Activated T-cell treated with anti-CD3 and anti-CD28 coated beads, Interleukin-2, amount 50 U/mL, for 24 hours (primary cell): ENCODE data around the gene HNRNPUL1.
"Not testable (repeated sequence)": the region's sequence is repeated elsewhere in the genome, so short reads cannot be mapped to it uniquely, and the experiment has no call there.

Source experiments
- DNase-seq: peaks from one replicate; pipeline ENCODE4 v3.0.0-alpha.2; 2020
- H3K27ac Mint-ChIP-seq: 2 replicates; pipeline ENCODE4 v1.8.0; 2020; ENCODE audit warnings: mild to moderate bottlenecking, mixed read lengths
- H3K27me3 Mint-ChIP-seq: 2 replicates; pipeline ENCODE4 v1.8.0; 2020; ENCODE audit warnings: mixed read lengths
- H3K36me3 Mint-ChIP-seq: 2 replicates; pipeline ENCODE4 v1.8.0; 2020; ENCODE audit warnings: low read depth, mixed read lengths
- H3K4me1 Mint-ChIP-seq: 2 replicates; pipeline ENCODE4 v1.8.0; 2020; ENCODE audit warnings: low read depth, mixed read lengths
- H3K4me3 Mint-ChIP-seq: 2 replicates; pipeline ENCODE4 v1.8.0; 2020; ENCODE audit warnings: mild to moderate bottlenecking, moderate library complexity, mixed read lengths
- H3K9me3 Mint-ChIP-seq: 2 replicates; pipeline ENCODE4 v1.8.0; 2020; ENCODE audit warnings: mixed read lengths

The HNRNPUL1 gene

DNA sequence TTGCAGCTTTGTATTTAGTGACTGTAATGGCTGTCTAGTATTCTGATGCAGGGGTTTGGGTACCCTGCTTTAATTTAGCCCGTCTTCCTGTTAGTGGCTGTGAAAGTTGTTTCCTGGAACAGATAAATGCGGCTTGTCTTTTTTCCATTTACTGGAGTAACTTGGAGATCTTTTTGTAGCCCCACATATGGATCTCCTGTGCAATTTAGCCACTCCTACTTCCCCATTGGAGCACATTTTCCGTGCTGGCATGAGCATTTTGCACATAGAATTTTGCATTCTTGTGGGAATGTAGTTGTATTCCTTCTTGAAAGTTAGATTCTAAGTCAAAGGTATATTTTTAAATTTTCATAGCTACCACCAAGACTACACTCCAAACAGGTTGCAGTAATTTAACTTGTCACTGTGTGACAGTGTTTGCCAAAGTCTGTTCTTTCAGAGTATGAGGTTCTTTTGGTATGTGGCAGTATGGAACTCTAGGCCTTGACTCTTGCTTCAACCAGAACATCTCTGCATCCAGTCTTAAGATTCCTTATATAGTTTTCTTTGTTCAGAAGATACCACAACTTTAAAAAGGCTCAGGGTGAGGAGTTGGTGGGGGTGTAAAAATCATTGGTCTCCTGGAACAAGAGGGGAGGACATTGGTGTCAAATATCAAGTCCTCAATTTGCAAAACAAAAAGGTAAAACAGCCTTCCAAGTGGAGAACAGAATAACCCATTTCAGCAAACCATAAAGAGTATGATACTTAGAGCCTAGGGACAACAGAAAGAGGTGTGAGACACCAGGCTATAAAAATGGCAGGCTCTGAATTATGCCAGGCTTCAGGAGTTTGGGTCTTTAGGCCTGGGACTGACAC lies 24.7 kb downstream of the HNRNPUL1 start:
- Mint-ChIP-seq H3K9me3 (no peaks in the 10 kb centered on the region), H3K36me3 (peaks cover 98% of the 10 kb centered on the region), H3K4me1 (peaks cover 5% of the 10 kb centered on the region), H3K27me3 (no peaks in the 10 kb centered on the region), H3K4me3 (no peak overlapping the region), H3K27ac (peak overlapping the region; percentile 67)
- no peak for DNase-seq

DNA sequence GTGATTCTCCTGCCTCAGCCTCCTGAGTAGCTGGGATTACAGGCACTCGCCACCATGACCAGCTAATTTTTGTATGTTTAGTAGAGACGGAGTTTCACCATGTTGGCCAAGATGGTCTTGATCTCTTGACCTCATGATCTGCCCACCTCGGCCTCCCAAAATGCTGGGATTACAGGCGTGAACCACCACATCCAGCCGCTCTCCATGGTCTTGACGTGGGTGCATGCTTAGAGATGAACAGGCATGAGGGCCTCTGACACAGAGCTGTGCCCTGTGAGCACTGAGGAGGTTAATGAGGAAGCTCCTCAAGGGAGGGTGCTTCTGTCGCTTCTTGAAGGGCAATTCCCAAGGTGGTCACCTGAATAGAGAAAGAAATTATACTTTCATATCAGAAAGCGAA lies 25.6 kb downstream of the HNRNPUL1 start:
- H3K9me3 Mint-ChIP-seq, H3K27me3 Mint-ChIP-seq, DNase-seq, H3K4me3 Mint-ChIP-seq: not testable (repeated sequence)
- Mint-ChIP-seq H3K4me1 (peaks cover 10% of the 10 kb centered on the region), H3K36me3 (peaks cover 99% of the 10 kb centered on the region), H3K27ac (peak overlapping the region; percentile 40)

DNA sequence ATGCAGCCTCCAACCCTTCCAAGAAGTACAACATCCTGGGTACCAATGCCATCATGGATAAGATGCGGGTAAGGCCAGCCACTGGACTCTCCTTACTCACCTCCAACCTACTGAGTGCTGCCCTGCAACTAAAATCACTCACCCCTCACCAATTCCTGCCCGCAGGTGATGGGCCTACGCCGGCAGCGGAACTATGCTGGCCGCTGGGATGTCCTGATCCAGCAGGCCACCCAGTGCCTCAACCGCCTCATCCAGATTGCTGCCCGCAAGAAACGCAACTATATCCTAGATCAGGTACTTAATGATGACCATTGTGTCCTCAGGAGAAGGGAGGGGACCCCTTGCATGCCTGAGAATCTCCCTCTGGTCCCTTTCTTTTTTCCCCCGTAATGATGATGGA lies 30.2 kb downstream of the HNRNPUL1 start:
- Mint-ChIP-seq H3K4me3 (no peak overlapping the region), H3K27ac (peak overlapping the region; percentile 15), H3K9me3 (no peaks in the 10 kb centered on the region)

DNA sequence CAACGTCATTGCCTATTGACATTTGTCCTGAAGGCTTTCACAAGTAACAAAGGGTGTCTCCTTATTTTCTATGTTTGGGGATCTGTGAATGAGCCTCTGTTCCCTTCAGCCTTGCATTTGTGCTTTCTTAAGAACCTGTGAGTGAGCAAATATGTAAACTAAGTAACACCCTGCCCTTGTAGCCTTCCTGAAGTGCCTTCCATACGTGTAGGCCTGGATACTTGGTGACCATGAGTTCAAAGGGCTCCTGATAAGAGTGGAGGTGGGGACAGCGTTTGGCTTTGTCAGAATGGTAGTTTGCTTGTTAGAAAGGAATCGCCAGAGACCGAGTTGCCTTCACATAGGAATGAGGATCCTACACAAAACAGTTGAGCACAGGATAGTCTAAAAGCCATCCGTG lies 31.3 kb downstream of the HNRNPUL1 start:
- Mint-ChIP-seq H3K4me3 (no peak overlapping the region), H3K9me3 (no peaks in the 10 kb centered on the region), H3K27ac (peak overlapping the region; percentile 95), H3K36me3 (peaks cover 99% of the 10 kb centered on the region), H3K27me3 (no peaks in the 10 kb centered on the region), H3K4me1 (peaks cover 62% of the 10 kb centered on the region)
- no peak for DNase-seq

More for the DNA sequence above, 30.2 kb downstream of the HNRNPUL1 start:
- Mint-ChIP-seq H3K27me3 (no peaks in the 10 kb centered on the region), H3K36me3 (peaks cover 99% of the 10 kb centered on the region), H3K4me1 (peaks cover 51% of the 10 kb centered on the region)
- no peak for DNase-seq

GRCh38 chr19:41296433-41296871 lies 32.3 kb downstream of the HNRNPUL1 start:
- Mint-ChIP-seq H3K27ac (peak overlapping the region; percentile 95), H3K9me3 (no peaks in the 10 kb centered on the region), H3K4me1 (peaks cover 71% of the 10 kb centered on the region), H3K27me3 (no peaks in the 10 kb centered on the region), H3K4me3 (no peak overlapping the region), H3K36me3 (peaks cover 99% of the 10 kb centered on the region)
- no peak for DNase-seq

- peaks cover 84% of the 10 kb centered on the region for H3K4me1 Mint-ChIP-seq
- H3K4me3 Mint-ChIP-seq, result no peak overlapping the region
- H3K36me3 Mint-ChIP-seq, result peaks cover 100% of the 10 kb centered on the region
- H3K27me3 Mint-ChIP-seq, result no peaks in the 10 kb centered on the region
- DNase-seq, result no peak
- no peaks in the 10 kb centered on the region for H3K9me3 Mint-ChIP-seq
- H3K27ac Mint-ChIP-seq, result peak overlapping the region; percentile 95
Observed at GRCh38 chr19:41297628-41298347, 33.6 kb downstream of the HNRNPUL1 start.

GRCh38 chr19:41298348-41298964 lies 34.3 kb downstream of the HNRNPUL1 start:
- Mint-ChIP-seq H3K27me3 (no peaks in the 10 kb centered on the region), H3K27ac (peak overlapping the region; percentile 95), H3K36me3 (peaks cover 100% of the 10 kb centered on the region), H3K9me3 (no peaks in the 10 kb centered on the region), H3K4me3 (no peak overlapping the region), H3K4me1 (peaks cover 91% of the 10 kb centered on the region)
- DNase-seq, result no peak

DNA sequence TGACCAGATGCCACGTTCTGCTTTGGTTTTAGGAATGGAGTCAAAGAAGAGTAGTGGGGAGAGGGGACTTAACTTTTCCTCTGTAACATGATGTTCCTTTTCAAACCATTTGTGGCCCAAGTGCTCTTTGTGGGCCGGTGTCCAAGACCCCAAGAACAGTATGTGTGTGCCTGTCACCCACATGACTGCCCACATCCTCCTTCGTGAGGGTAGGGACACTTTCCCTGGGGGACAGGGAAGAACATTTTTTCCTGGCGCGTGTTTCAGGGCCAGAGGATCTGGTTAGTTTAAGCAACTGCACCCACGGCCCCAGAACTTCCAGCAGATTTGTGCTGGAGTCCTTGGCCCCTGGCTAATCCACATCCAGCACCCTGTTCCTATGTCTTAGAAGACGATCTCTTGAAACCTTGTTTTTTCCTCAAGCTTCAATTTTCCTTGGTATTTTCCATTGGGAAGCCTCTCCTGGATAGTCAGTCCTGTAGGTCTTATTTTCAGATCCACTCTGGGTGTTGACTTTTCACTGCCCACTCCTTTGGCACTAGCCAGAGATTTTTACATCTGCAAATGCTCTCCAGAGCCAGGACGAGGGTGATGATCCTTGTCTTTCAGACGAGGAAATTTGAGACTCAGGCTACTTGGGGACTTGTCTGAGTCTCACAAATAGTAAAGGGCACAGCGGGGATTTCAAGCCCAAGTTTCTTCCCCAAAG lies 35.0 kb downstream of the HNRNPUL1 start:
- Mint-ChIP-seq H3K4me3 (no peak overlapping the region), H3K36me3 (peaks cover 100% of the 10 kb centered on the region)
- DNase-seq, result no peak

GRCh38 chr19:41299755-41300089 lies 35.5 kb downstream of the HNRNPUL1 start:
- H3K4me1 Mint-ChIP-seq, result peaks cover 100% of the 10 kb centered on the region
- peaks cover 100% of the 10 kb centered on the region for H3K36me3 Mint-ChIP-seq
- DNase-seq, result no peak
- H3K9me3 Mint-ChIP-seq, result no peaks in the 10 kb centered on the region
- H3K27ac Mint-ChIP-seq, result peak overlapping the region; percentile 95
- no peak overlapping the region for H3K4me3 Mint-ChIP-seq
- no peaks in the 10 kb centered on the region for H3K27me3 Mint-ChIP-seq

More for the DNA sequence above, 35.0 kb downstream of the HNRNPUL1 start:
- H3K27ac Mint-ChIP-seq, result peak overlapping the region; percentile 95
- H3K27me3 Mint-ChIP-seq, result no peaks in the 10 kb centered on the region
- H3K9me3 Mint-ChIP-seq, result no peaks in the 10 kb centered on the region
- peaks cover 99% of the 10 kb centered on the region for H3K4me1 Mint-ChIP-seq

GRCh38 chr19:41300555-41300954 lies 36.4 kb downstream of the HNRNPUL1 start:
- peaks cover 100% of the 10 kb centered on the region for H3K4me1 Mint-ChIP-seq
- no peaks in the 10 kb centered on the region for H3K9me3 Mint-ChIP-seq
- H3K4me3 Mint-ChIP-seq, result no peak overlapping the region
- H3K27ac Mint-ChIP-seq, result peak overlapping the region; percentile 95
- no peak for DNase-seq
- H3K27me3 Mint-ChIP-seq, result no peaks in the 10 kb centered on the region
- H3K36me3 Mint-ChIP-seq, result peaks cover 100% of the 10 kb centered on the region

GRCh38 chr19:41302624-41303351 lies 38.6 kb downstream of the HNRNPUL1 start:
- peak; percentile 83 for DNase-seq

GRCh38 chr19:41303954-41304353 lies 39.8 kb downstream of the HNRNPUL1 start:
- peak overlapping the region; percentile 95 for H3K27ac Mint-ChIP-seq
- no peaks in the 10 kb centered on the region for H3K27me3 Mint-ChIP-seq
- H3K36me3 Mint-ChIP-seq, result peaks cover 98% of the 10 kb centered on the region
- DNase-seq, result no peak
- H3K4me3 Mint-ChIP-seq, result no peak overlapping the region
- peaks cover 99% of the 10 kb centered on the region for H3K4me1 Mint-ChIP-seq
- no peaks in the 10 kb centered on the region for H3K9me3 Mint-ChIP-seq

More at GRCh38 chr19:41302624-41303351, 38.6 kb downstream of the HNRNPUL1 start:
- Mint-ChIP-seq H3K9me3 (no peaks in the 10 kb centered on the region), H3K4me1 (peaks cover 99% of the 10 kb centered on the region), H3K27me3 (no peaks in the 10 kb centered on the region), H3K27ac (peak overlapping the region; percentile 95), H3K36me3 (peaks cover 99% of the 10 kb centered on the region), H3K4me3 (peak overlapping the region; percentile 60)

DNA sequence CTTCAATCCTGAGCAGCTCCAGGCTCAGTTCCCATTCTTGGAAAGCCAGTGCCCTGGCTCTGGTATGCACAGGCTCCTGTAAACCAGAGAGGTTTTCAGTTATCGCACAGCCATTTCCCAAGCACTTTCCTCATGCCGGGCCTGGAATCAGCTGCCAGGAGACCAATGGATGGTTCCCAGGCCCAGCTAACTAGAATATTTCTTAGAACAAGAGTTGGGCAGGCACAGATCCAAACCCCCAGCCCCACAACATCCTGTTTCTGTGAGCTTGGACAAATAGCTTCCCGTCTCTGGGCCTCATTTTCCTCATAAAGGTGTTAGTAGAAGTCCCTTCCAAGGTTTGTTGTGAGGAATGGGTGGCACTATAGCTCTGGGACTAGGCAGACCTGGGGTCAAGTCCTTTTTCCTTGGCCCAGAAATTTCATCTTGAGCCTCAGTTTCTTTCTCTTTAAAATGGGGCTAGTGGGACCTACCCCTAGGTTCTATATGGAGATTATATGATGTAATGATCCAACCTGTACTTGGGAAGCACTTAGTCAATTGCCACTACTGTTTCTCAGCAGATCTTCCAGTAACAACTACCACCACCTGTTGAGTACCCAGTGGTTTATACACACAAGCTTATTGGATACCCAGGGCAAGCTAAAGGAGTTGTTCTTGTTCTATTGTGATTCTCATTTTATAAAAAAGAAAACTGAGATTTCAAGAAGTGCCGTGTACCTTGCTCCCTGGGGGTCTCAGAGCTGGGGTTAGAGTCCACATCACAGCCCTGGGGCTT lies 40.7 kb downstream of the HNRNPUL1 start:
- no peak overlapping the region for H3K4me3 Mint-ChIP-seq
- H3K4me1 Mint-ChIP-seq, result peaks cover 95% of the 10 kb centered on the region
- no peaks in the 10 kb centered on the region for H3K27me3 Mint-ChIP-seq
- peaks cover 91% of the 10 kb centered on the region for H3K36me3 Mint-ChIP-seq
- H3K9me3 Mint-ChIP-seq, result no peaks in the 10 kb centered on the region
- no peak for DNase-seq
- peak overlapping the region; percentile 95 for H3K27ac Mint-ChIP-seq
